Globus pallidus (tissue), 1 donor: ENCODE measurements around the gene GALNS.
"Not testable (repeated sequence)": the region's sequence is repeated elsewhere in the genome, so short reads cannot be mapped to it uniquely, and the experiment has no call there.

Experiments
- DNase-seq: peaks from one replicate; pipeline ENCODE4 v3.0.0-alpha.2; 2015; ENCODE audit warnings: low spot score

GALNS gene

DNA sequence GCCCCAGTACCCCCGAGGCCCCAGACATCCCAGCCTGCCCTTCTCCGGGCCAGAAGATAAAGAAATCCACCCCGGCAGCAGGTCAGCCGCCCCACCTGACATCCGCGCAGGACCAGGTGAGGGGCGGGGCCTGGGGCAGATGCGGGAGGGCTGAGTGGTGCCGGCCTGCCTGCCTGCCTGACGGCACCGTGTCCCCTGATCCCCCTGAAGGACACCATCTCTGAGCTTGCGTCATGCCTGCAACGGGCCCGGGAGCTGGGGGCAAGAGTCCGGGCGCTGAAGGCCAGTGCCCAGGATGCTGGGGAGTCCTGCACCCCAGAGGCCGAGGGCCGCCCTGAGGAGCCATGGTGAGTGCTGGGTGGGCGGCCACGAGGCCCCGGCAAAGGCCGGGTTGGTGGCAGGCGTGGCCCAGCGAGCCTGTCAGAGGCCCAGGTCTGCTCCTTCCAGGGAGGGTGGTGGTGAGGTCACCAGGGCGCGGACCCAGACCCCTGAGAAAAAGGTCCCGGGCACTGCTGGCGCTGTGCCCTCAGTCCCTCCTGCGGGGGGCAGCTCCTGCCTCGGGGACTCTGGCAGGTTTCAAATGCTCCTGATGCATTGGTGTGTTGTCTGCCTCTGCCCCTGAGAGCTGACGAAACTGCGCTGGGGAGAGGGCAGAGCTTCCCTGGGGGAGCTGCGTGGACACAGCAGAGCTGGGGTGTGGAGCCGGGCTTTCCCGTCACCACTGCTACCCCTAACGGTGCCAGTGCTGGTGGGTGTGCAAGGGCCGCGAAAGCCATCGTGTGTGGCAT is 52.0 kb downstream of the GALNS start:
- DNase-seq = no peak

GRCh38 chr16:88804173-88804551 is 52.6 kb downstream of the GALNS start:
- no peak for DNase-seq

DNA sequence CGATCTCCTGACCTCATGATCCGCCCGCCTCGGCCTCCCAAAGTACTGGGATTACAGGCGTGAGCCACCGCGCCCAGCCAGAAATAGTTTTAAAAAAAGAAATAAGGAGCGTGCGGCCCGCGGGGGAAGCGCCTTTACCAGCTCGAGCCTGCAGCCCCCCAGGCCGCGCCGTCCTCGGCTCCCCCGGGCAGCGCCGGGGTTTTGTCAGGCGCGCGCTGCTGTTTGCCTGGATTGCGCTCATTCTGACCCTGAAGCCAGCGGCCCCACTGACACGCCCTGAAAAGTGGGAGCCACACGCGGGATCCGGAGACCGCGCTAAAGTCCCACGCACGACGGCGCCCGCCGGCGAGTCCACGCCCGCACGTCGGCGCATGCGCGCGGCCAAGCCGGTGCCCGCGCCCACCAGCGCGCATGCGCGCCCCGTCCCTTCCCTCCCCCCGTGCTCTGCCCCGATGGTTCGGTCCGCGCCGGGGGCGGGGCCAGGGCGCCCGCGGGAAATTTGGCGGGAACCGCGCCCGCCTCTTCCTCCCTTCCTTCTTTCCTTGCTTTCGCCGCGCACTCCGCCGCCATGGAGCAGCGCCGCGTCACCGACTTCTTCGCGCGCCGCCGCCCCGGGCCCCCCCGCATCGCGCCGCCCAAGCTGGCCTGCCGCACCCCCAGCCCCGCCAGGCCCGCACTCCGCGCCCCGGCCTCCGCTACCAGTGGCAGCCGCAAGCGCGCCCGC is 53.3 kb downstream of the GALNS start, which contains the start of gene CDT1:
CDT1 (plus strand) TSS at position 526 of the 724 bp plus-strand sequence; CDS start at position 569, 43 bp downstream.
- DNase-seq = peak; percentile 70

DNA sequence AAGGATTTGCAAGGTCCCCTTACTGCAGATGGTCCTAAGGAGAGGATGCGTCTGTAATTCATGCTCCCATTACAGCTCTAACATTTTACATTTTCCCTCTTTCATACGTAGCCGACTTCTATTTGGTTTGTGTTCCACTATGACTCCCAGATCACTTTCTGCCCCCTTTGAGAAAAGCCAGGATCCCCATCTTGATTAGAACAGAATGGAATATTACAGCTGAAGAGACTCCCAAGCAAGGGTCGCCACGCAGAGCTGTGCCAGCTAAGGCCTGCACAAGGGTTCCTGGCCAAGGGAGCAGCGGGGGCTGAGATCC is 56.5 kb downstream of the GALNS start:
- no peak for DNase-seq

DNA sequence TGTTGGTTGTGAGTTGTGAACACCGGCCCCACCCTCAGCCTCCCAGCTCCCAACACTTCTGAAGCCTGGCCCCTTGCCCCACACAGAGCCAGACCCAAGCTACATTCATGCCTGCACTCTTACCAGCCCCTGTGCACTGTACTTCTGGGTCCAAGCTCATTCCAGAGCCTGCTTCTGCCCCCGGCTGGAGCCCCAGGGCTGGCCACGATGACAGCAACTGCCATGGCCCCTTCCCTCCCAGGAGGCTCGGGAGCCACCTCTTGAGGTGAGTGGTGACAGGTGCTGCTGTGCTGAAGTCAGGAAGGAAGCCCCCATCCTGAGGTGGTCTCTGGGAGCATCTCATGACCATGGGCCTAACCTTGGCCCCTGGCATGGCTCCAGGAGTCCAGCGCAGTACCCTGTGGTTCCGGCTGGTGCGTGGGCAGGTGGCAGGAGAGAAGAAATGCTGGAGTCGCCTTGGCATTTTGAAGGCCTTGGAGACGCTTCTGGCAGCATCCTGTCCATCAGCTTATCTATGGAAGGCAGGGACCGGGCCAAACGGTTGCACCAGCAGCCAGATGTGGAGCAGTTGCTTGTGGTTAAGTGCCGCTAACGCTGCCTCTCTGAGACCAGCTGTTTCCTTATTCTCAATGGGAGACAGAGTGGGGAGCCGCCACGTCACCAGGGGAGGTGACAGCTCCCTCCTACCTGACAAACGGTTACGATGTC is 57.0 kb downstream of the GALNS start:
- DNase-seq = no peak

DNA sequence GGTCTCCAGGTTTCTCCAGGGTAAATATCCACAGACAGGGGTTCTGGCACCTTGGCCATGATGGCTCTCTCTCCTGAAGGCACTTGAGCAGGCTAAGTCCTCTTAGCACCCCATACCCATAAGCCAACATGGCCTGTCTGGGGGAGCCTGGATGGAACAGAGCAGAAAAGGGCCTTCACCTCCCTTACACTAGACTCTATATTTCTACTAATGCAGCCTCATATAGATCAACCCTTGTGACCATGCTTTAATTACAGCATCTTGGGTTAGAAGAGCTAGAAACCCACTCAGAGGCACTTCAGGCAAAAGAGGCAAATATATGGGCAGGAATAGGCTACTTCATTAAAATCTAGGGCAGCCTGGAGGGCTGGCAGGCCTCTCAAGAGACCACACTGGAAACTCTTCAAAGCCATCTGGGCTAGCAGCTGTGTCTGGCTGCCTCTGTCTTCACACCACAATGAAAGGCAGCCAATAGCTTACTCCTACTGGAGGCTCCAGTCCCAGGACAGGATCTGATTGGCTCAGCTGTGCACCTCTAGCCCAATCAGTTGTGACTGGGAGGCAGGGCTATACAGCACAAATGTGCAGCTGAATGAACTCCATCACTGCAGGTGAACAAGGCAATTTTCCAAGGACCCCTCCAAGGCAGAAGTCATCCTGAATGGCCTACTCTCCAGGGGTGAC is 57.8 kb downstream of the GALNS start:
- no peak for DNase-seq

DNA sequence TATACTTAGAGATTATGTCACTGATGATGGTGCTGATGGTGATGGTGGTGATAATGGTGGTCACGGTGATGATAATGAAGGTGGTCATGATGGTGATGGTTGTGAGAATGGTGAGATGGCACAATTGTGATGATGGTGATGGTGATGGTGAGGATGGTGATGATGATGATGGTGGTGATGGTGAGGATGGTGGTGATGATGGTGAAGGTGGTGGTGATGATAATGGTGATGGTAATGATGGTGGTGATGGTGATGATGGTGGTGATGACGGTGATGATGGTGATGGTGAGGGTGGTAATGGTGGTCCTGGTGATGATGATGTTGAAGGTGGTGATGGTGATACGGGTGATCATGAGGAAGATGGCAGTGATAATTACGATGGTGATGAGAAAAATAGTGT is 58.7 kb downstream of the GALNS start:
- DNase-seq = no peak

GRCh38 chr16:88796278-88796677 is 60.5 kb downstream of the GALNS start:
- DNase-seq = no peak

DNA sequence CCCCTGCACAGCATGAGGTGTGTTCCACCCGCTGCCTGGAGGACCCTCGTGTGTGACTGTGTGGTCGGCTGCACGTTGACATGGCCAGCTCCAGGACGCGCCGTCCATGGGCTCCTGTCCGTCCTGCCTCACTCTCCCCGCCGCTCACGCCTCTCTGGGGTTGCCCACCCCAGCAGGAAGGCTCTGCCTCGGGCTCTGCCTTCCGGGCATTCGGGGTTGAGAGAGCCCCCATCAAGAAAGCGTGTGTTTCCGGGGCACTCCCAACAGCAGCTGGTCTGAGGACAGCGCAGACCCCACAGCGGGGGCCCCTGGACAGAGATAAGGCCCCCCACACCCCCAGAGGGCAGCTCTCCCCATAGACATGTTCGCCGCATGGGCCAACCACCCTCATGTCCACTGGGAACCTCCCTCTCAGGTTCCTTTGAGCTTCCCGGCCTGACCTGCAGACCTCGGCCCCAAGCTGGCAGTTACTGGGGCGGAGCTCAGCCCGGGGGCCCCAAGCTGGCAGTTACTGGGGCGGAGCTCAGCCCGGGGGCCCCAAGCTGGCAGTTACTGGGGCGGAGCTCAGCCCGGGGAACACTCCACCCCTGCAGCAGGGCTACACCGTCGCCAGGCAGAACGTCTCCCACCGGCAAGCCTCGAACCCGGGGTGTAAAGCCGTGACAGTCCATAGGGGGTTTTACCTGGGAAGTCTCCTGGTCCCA is 63.3 kb downstream of the GALNS start:
- DNase-seq = no peak

GRCh38 chr16:88792668-88793250 is 64.0 kb downstream of the GALNS start:
- no peak for DNase-seq

DNA sequence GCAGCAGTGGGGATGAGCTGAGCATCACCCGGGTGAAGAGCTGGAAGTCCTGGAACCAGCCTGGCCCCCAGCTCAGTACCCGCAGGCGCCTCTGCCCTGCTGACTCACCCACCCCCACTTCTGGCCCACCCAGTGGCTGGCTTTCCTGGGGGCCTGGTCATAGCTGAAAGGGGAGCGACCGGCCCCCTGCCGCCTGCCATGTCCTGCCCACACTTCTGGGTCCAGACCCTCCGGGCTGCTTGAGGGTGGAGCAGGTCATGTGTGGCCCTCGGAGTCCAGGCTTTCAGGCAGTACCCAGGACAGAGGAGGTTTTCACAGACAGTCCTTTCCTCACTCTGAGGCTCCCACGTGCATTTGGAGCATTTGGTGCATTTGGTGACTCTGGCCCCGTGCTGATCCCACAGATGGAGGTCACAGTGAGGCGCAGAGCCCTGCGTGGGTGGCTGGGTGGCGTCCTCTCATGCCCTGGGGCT is 64.6 kb downstream of the GALNS start:
- DNase-seq = no peak

- DNase-seq = no peak
These were observed 66.2 kb downstream of the GALNS start for GRCh38 chr16:88790312-88791211.

GRCh38 chr16:88789594-88789993 is 67.2 kb downstream of the GALNS start:
- no peak for DNase-seq

- DNase-seq = not testable (repeated sequence)
These were observed 68.0 kb downstream of the GALNS start for GRCh38 chr16:88788749-88789148.

- no peak for DNase-seq
These were observed 69.0 kb downstream of the GALNS start for GRCh38 chr16:88787579-88788314.

DNA sequence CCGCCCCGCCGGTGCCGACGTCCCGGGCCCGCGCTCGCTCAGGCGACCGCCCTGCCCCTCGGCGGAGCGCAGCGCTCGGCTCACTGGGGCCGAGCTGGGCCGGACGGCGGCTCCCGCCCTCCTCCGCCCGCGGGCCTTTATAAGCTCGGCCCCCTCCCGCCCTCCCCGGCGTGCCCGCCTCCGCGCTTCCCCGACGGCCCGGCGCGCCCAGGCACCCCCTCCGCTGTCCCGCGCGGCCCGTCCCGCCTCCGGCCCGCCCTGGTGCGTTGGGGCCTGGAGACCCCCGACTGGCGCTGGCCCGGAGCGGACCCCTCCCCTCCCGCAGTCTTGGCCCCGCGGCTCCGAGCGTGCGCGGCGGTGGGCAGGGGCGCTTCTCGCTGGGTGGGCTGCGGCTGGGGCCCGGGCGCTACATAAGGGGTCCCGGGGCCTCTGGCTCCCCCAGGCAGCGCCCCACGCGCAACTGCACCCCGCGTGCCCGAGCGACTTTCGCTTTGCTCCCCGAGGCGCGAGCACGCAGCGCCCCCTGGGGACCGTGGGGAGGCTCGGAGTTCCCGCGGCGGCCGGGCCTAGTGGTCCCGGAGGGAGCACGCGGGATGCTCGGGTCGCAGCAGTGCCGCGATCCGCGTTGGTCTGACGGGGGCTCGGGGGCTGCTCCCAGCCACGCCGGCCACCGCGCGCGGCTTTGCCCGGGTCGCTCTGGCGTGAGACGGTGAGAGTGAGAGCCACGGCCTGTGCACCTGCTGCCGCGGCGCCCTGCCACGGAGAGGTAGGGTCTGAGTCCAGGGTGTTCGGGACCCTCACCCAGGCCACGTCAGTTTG is 71.4 kb downstream of the GALNS start, which contains the start of gene PIEZO1:
PIEZO1 (minus strand) TSS at position 115 of the 819 bp plus-strand sequence. CDS start 256 bp downstream, outside the sequence.
- no peak for DNase-seq

- DNase-seq = no peak
These were observed 72.0 kb downstream of the GALNS start for GRCh38 chr16:88784856-88785105.

- no peak for DNase-seq
These were observed 72.5 kb downstream of the GALNS start for GRCh38 chr16:88784074-88784855.
